GM21717 (cell line): Measurements from ENCODE around the gene TRMT44.
"Not testable (repeated sequence)": the region's sequence is repeated elsewhere in the genome, so short reads cannot be mapped to it uniquely, and the experiment has no call there.

Experiments
- ATAC-seq: cut with Tn5 transposase; IDR thresholded peaks from one replicate; pipeline ENCODE4 v1.9.1; 2021; ENCODE audit warnings: mild to moderate bottlenecking, moderate library complexity; ENCODE audit not compliant: unreplicated experiment

TRMT44 gene

DNA sequence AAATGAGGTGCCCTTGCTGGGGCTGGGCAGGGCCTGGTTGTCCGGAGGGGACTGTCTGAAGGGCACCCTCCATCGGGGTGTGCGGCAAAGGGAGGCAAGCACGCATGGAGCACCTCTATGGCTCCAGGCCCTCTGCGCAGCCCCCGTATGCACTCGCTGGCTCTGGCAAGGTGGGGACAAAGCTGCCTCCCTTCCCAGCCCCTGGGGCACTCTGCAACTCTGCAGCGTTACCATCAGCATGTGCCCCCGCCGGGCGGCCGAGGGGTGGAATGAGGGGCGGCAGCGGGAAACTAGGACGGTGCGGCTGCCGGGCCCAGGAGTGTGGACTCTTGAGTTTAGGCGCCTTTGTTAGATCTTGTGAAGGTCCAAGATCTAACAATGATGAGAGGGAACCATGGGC lies 26.4 kb downstream of the TRMT44 start:
- no peak for ATAC-seq

DNA sequence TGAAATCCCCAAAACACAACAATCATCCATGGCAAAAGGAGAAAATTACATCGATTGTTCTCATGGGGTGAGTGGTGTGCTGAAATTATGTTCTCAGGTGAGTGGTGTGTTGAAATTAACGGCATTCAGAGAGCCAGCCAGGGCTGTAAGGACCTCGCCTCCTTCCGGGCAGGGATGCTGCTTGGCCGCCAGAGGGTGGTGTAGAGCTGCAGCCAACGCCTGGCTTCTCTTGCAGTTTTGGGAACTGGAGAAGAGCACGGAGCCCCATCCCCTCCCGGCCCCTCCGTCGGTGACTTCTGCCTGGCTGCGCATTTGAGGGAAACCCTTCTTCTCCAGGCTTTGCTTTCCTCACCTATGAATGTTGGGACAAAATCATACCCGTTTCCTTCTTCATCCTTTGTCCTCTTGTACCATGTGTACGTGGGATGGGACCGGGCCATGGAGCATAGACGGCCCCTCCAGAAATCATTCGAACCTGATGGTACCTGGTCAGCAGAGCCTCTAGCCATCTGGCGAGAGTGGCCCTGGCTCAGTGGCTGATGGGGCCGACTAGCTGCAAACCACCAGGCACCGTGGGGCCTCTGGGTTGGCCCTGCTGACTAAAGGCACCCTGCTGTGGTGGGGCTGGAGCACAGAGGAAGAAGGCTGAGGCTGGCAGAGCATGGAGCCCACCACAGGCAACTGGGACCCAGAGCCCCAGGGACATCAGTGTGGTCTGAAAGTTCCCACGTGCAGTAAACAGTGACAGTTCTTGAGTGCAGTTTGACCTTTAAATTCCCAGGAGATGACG lies 28.4 kb downstream of the TRMT44 start:
- no peak for ATAC-seq

DNA sequence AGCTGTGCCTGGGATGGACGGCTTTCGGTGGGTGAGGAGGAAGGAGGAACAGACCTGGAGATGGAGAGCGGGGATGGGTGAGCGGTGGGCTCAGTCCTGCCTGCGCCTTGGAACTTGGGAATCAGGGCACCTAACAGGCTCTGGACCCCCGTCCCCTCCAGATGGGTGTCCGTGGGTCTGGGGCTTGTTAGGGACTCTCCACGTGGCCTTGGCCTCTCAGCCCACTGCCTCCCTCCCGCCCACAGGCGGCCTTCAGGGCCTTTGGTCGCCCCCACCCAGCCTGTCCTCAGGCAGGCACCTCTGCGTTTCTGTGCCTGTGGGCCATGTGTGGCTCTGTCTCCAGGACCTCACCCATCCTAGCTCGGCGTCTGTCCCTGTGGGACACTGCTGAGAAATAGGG lies 29.0 kb downstream of the TRMT44 start:
- ATAC-seq = no peak

DNA sequence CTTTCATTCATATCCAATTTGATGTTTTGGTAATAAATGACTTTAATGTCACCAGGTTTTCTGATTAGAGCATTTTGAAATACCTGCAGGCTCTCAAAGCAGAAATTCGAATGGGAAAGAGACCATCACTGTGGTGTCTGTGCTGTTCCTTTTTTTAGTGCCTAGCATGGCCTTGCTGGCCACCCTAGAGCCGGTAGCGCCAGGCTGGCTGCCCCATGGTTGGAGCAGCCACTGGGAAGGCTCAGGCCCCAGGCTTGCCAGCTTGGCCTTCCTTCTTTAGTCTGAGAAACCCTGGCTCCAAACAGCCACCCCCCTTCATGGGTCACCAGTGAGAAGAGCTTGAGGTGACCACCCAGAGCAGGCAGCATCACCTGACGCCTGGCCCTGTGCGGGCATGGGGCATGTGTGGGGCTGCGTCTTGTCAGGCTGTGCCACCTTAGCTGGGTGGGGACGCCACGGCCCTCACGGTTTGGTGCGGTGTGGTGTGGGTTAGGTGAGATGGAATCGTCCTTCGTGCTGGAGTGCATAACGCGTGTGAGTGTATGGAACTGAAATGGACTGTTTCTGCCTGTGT lies 30.0 kb downstream of the TRMT44 start:
- ATAC-seq = no peak

DNA sequence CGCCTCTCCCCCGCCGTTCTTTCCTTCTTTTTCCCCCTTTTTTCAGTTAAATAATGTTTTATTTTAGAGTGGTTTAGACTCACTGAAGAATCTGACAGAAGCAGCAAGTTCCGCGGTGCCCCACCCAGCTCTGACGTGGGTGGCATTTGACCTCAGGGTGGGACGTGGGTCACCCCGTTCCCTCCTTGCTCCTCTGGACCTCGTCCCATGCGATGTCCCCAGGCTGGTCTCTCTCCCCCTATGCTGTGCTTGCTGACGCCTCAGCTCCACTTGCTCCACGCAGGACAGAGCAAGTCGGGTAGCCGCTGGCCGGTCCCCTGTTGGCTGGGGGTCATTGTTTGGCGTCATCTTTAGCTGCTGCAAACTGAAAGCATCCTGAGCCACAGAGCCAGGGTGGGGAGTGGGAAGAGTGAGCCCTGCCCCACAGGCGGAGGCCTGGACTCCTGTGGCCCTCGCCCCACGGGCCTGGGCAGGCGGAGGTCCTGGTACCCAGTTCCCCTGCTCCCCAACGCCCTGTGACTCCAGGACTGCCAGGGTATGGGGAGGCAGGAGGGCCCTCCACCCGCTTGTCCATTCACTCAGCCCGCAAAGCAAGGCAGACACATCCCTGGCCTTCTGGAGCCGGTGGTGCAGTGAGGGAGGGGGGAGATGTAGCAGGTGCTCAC lies 30.8 kb downstream of the TRMT44 start:
- no peak for ATAC-seq

DNA sequence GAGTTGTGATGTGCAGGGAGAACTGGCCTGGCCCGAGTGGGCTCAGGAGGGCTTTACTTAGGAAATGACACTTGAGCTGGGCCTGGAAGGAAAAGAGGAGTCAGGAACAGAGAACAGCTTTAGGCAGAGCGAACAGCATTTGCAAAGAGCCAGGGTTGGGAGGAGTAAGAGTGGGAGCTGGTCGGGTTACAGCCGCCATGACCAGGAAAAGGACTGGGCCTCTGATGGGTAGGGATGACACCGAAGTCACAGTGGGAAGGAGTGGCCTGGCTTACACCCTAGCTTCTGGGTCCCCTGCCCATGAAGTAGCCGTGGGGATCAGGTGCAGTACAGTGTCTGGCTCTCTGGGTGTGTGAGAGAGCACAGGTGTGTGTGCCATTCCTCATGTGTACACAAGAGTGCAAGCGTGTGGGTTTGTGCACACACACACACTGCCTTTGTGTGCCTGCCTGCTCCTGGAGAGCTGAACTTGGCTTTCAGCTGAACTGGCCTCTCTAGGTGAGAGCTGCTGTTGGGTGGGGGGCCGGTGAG lies 31.6 kb downstream of the TRMT44 start:
- no peak for ATAC-seq

DNA sequence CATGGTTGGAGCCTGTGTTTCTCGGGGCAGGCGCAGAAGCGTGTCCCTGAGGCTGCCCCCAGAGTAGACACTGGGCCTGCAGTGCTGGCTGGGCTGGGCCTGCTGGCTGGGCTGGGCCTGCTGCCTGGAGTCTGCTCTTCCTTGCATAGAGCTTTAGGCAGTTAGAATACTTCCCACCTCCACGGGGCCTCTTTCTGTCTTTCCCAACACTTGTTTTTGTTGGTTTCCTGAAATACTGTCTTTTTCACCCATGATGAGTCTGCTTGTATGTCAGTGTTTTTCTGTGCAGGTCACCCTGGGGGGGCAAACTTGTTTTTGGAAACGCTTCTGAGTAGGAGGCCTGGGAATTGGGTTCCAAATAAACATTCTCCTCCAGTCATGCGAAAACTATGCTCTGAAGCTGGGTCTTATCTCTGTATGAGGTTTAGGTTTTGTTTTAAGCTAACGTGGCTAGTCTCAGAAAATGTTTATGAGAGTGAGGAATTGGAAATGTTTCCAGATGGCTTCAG lies 32.2 kb downstream of the TRMT44 start:
- no peak for ATAC-seq

DNA sequence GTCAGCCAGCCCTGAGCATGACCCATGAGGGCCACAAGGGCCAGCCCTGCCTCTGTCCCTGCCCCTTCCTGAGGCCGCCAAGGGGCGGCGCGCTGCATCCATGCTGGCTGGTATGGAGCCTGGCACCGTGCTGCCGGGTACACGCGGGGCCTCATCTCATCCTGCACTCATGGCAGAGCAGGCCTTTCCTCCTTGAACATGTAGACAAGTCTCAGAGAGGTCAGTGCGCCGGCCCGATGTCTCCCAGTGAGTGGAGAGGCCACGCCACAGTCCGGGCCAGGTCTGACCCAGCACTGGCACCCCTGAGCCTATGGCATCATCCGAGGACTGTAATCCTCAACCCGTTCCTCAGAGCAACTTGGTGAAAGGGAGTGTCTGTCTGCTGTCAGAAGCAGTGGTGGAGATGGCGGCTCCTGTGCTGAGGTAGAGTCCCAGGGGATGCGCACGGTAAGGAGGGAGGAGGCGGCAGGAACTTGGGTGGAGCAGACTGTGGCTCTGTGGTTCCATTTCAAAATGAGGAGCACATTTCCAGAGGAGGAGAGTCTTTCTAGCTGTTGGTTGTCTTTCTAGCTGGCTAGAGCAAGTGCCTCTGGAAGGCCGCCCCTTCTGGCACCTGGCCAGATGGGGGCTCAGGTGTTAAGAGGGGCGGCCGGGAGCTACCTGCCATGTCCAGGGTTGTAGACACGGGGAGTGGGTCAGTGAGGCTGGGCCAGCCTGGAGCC lies 32.8 kb downstream of the TRMT44 start:
- no peak for ATAC-seq

DNA sequence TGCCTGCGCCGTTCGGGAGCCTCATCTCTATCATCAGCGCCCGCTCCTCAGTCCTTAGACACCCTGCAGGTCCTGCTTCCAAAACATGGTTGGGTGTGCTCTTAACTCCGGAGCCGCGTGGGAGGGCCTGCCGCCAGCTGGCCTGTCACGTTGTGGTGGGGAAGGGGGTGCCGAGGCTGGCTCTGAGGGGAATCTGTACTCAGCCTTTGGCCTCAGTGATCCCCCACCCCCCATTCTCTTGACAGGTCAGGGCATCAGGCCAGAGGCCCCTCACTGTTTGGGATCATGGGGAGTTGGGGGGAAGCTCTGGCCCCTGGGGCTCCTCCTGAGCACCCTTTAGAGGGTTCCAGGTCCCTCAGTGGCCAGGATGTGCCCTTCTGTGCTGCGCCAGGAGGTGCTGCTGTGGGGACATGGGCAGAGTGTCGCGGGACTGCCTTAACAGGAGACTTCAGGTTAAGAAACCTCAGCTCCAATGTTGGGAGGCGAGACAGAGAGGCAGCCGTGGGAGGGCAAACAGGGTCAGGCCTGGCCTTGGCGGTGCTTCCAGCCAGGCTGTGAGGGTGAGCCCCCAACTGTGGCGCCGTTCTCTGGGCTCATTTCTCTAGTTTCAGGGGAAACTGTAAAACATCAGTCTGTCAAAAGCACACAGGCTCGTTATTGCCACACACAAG lies 33.5 kb downstream of the TRMT44 start:
- ATAC-seq = no peak

DNA sequence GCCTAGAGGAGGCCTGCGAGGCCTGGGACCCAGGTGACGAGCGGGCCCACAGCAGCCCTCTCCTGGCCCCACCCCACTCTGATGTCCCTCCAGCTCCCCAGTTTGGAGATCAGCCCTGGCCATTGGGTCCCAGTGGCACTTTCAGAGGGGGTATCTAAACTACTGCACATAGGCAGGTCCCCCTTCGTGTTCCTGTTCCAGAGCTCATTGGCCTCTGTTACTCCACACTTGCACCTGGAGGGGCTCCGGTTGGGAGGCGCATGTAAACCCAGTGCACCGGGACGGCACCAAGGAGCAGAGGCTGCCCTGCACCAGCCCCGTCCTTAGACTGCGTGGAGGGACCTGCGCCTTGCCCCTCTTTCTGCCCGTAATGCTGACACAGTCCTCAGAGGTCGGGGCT lies 34.3 kb downstream of the TRMT44 start:
- no peak for ATAC-seq

DNA sequence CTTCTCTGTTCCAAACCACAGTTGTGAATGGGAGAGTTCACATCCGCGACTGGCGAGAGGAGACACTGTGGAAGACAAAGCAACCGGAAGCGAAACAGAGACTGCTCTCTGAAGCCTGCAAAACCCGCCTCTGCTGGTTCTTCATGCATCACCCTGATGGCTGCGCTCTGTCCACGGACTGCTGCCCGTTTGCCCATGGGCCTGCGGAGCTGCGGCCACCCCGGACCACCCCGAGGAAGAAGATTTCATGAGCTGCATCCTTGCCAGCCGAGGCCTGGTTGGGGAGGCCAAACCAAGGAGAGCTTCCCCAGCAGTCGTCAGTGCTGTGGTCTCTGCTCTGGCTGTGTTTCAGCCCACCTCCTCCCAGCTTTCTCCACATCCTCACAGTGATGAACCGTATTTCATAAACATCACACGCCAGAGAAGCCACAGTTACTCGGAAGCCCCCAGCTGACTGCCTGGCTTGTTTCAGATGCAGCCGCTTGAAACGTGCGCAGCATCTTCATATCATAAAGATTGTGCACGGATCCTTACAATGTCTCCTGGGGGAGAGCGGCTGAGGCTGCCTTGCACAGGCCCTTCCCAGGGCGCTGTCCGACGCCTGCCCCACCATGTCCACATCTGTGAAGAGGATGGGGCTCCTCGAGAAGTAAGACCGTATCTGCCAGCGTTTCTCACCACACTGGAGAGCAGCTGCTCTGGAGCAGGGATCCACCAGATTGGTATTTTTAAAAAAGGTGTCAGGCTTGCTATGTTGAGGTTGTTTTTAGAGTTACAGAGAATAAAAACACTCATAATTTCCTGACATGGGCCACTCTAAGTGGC lies 35.4 kb downstream of the TRMT44 start:
- ATAC-seq = no peak

DNA sequence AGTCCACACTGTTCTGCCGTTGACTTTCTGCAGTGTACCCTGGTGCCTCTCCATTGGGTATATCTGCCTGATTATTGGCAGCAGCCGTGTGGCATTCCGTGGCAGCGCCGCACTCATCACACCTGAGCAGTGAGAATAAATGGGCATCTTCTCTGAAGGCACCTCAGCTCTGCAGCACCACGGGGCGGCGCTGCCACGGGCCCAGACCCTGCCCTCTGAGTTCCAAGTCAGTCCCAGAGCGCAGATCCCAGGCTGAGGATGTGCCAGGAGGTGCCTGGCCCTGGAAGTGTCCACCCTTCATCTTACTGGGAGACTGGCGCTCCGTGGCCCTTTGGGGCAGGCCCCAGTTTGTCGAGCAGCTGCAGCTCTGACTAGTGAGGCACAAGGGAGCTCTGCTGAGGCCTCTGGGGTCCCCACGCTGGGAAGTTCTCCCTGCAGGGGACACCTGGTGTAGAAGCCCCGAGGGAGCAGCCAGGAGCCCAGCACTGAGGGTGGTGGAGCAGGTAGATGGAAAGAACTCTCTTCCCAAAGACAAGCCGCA lies 36.6 kb downstream of the TRMT44 start:
- ATAC-seq = no peak

DNA sequence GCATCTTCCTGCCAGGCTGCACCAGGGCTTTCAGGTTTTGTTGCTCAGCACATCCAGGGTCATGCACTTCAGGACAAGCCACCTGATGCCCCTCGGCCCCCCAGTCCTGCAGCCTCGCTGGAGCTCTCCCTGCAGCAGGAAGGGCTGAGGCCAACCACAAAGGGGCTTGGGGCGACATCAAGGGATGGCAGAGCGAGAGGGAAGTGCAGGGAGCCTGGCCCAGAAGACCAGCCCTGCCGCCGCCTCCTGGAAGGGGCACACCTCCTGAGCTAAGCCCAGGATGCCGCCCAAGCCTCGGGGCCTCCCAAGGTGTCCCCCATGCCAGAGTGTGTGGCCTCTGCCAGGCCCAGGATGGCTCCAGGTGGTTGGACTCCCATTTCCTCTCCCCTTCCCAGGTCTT lies 37.1 kb downstream of the TRMT44 start:
- ATAC-seq = no peak

DNA sequence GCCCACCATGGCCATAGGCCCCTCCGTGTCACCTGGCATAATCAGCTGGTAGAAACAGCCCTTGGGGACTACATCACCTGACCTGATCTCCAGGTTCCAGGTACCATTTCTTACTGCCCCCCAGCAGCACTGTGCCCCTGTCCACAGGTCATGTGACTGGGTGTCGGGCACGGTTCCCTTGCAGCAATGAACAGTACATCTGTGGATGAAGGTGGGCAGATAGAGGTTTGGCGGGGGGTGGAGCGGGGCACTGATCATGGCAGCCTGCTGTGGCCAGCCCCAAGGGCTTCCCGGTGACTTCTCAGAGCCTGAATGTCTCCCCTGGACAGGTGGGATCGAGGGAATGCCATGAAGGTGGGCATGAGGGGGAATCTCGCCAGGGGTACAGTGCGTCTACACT lies 37.8 kb downstream of the TRMT44 start:
- no peak for ATAC-seq

DNA sequence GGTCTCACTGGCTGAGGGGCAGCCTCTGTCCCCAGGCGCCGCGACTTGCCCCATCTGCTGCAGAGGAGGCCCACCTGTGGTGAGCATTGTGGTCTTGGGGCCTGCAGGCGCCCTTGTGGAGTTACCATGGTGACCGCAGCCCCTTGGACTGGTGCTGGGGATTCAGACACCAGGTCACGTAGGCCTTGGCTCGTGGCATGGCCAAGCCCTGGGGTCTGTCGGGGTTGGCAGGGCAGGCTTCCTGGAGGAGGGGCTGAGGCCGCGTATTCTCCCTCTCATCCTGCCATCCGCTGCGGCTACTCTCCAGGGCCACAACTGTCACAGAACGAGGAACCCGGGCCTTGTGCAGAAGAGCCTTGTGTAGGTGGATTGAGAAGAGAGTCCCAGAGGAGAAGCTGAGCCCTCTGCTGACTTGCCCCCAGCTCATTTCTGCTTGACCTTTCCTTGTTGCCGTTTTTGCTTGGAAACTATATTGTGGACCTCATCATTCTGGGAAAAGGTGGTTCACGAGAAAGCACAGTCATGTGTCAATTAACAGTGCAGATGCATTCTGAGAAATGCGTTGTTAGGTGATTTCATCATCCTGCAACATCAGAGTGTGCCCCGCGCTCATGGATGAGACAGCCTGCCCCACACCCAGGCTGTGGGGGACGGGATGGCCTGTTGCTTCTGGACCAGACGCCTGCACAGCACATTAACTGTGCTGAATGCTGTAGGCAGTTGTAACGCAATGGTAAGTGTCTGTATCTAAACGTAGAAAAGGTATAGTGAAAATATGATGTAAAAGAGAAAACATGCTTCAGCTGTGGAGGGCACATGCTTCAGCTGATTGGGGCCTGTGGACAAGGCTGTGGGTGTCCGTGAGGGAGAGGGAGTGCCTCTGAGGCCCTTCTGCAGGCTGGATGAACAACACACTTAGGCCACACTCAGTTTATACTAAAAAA lies 38.5 kb downstream of the TRMT44 start:
- no peak for ATAC-seq

DNA sequence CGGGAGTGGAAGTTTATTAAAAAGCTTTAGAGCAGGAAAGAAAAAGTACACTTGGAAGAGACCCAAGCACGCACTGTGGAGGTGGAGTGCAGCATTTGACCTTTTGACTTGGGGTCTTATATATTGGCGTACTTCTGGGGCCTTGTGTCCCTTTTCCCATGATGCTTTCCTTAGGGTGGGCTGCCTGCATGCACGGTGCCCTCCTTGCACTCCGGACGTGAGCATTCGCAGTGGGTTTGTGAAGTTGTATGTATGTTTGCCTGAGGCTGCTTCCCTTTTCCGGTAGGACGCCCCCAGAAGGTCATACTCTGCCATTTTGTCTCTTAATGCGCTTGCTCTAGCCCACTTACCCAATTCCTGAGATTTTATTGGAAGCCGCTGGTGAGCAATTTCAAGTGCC lies 39.6 kb downstream of the TRMT44 start:
- no peak for ATAC-seq

DNA sequence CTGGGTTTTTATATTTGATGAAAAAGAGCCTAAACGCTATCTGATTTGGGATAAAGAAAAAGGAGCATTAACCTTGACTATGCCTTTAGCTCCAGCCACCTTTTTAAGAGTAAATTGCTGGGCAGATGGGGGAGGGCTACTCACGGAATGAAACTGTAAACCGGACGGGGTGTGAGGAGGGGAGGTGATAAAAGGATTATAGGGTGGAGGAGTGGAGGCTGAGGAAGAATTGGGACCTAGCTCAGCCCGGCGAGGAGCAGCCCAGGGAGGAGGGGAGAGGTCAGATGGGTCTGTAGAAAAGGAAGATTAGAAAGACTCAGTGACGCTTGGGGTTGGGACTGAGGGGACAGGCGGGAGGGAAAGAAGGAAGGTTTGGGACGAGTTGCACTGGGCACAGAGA lies 46.1 kb downstream of the TRMT44 start:
- not testable (repeated sequence) for ATAC-seq

DNA sequence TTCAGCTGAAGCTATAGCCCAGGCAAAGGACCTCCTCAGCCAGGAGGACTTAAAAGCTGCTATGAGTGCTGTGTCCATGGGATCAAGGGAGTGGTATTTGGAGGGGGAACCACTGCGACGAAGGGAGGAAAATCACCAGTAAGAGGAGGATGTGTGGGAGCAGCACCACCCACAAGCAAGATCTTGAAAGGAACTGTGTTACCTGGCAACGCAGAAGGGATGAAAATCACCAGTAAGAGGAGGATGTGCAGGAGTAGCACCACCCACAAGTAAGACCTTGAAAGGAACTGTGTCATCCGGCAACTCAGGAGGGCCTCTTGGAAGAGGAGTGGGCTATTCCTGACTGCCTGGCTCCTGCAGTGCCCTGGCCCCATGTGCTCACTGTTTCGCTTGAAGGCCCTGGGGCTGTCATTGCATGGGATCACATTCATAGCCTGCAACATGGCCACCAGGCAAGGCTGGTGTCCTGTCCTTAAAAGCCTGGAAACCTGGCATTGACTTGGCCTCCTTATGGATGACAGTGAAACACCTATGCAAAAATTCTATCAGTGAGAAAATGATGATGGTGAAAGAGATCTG lies 48.3 kb downstream of the TRMT44 start:
- no peak for ATAC-seq
